ENCODE data around the gene SPINK9.

The SPINK9 gene

DNA sequence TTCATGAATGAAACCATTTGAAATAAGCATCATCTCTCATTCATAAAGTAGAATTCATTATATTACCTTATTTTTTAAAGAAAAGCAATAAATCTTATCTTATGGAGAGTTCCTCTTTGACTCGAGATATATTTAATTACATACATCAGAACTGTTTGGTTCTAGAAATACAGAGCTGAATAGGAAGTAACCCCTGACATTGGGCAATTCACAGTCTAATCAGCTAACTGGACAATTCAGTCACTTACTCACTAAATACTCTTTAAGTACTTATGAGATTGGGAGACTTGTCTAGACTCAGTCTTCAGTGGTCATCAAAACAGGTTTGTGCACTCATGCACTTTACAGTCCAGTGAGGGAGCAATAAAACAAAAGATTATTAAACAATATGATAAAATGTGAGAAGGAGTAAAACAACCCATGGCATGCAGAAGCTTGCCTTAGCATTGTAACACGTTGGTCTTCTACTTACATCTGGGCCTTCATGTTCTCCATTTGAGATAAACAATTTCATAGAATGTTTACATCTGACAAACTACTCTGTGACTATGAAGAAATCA, 36.9 kb downstream of the SPINK9 start:
- H3K4me2 ChIP-seq (ENCODE audit: low read depth, low read length, poor library complexity, severe bottlenecking) = no peak overlapping the region
- H2AFZ ChIP-seq (ENCODE audit: low read length) = no peak overlapping the region
- H3K79me2 ChIP-seq (ENCODE audit: insufficient read depth, low read length) = no peaks in the 10 kb centered on the region
- no peak overlapping the region for H3K9ac ChIP-seq (ENCODE audit: low read depth, low read length, poor library complexity, severe bottlenecking)
- no peaks in the 10 kb centered on the region for H3K36me3 ChIP-seq (ENCODE audit: insufficient read depth, low read length)
- TF ChIP-seq, protein P1, sequence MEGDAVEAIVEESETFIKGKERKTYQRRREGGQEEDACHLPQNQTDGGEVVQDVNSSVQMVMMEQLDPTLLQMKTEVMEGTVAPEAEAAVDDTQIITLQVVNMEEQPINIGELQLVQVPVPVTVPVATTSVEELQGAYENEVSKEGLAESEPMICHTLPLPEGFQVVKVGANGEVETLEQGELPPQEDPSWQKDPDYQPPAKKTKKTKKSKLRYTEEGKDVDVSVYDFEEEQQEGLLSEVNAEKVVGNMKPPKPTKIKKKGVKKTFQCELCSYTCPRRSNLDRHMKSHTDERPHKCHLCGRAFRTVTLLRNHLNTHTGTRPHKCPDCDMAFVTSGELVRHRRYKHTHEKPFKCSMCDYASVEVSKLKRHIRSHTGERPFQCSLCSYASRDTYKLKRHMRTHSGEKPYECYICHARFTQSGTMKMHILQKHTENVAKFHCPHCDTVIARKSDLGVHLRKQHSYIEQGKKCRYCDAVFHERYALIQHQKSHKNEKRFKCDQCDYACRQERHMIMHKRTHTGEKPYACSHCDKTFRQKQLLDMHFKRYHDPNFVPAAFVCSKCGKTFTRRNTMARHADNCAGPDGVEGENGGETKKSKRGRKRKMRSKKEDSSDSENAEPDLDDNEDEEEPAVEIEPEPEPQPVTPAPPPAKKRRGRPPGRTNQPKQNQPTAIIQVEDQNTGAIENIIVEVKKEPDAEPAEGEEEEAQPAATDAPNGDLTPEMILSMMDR (conservative IDR thresholded peaks at IDR 0.05; ENCODE audit: low read length) = no peak
- TF ChIP-seq EZH2phosphoT487 (IDR thresholded peaks at IDR 0.05; ENCODE audit: borderline replicate concordance) = no peak
- no peaks in the 10 kb centered on the region for H4K20me1 ChIP-seq (ENCODE audit: insufficient read depth, low read length, poor library complexity, severe bottlenecking)
- H3K4me3 ChIP-seq (ENCODE audit: low read length, poor library complexity, severe bottlenecking) = no peak overlapping the region
- no peaks in the 10 kb centered on the region for H3F3A ChIP-seq (ENCODE audit: low read depth)
- no peaks in the 10 kb centered on the region for H3K9me2 ChIP-seq (replicated peaks; ENCODE audit: low read depth, low read length)
- H3K9me3 ChIP-seq (ENCODE audit: insufficient read depth, low read depth, low read length) = no peaks in the 10 kb centered on the region
- H3K4me1 ChIP-seq (ENCODE audit: insufficient read depth, low read length, poor library complexity, severe bottlenecking) = no peaks in the 10 kb centered on the region
- no peaks in the 10 kb centered on the region for H3K27me3 ChIP-seq (ENCODE audit: insufficient read depth, low read length, poor library complexity, severe bottlenecking)

DNA sequence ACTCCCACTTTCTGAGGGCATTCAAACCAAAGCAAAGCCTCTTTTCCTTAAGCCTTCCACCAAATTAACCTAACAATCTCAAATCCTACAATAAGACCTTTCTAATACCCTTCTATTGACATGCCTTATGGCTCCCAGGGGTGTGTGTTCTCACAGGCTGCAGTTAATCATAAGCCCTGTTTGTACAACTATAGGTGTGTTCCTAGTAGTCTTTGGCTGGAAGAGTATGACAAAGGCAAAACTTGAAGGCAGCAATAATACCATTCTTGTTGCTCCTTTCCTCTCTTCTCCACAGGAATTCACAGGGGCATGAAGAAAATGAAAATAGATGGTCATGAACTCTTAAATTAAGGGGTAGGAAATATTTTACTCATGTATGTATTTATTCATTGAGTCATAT, 37.5 kb downstream of the SPINK9 start:
- H3F3A ChIP-seq (ENCODE audit: low read depth) = no peaks in the 10 kb centered on the region
- no peak overlapping the region for H3K4me2 ChIP-seq (ENCODE audit: low read depth, low read length, poor library complexity, severe bottlenecking)
- H3K27me3 ChIP-seq (ENCODE audit: insufficient read depth, low read length, poor library complexity, severe bottlenecking) = no peaks in the 10 kb centered on the region
- no peaks in the 10 kb centered on the region for H3K9me2 ChIP-seq (replicated peaks; ENCODE audit: low read depth, low read length)
- no peaks in the 10 kb centered on the region for H3K36me3 ChIP-seq (ENCODE audit: insufficient read depth, low read length)
- no peaks in the 10 kb centered on the region for H4K20me1 ChIP-seq (ENCODE audit: insufficient read depth, low read length, poor library complexity, severe bottlenecking)
- no peaks in the 10 kb centered on the region for H3K4me1 ChIP-seq (ENCODE audit: insufficient read depth, low read length, poor library complexity, severe bottlenecking)
- no peak overlapping the region for H2AFZ ChIP-seq (ENCODE audit: low read length)
- no peak for TF ChIP-seq EZH2phosphoT487 (IDR thresholded peaks at IDR 0.05; ENCODE audit: borderline replicate concordance)
- H3K9me3 ChIP-seq (ENCODE audit: insufficient read depth, low read depth, low read length) = no peaks in the 10 kb centered on the region
- H3K9ac ChIP-seq (ENCODE audit: low read depth, low read length, poor library complexity, severe bottlenecking) = no peak overlapping the region
- no peaks in the 10 kb centered on the region for H3K79me2 ChIP-seq (ENCODE audit: insufficient read depth, low read length)
- H3K4me3 ChIP-seq (ENCODE audit: low read length, poor library complexity, severe bottlenecking) = no peak overlapping the region

DNA sequence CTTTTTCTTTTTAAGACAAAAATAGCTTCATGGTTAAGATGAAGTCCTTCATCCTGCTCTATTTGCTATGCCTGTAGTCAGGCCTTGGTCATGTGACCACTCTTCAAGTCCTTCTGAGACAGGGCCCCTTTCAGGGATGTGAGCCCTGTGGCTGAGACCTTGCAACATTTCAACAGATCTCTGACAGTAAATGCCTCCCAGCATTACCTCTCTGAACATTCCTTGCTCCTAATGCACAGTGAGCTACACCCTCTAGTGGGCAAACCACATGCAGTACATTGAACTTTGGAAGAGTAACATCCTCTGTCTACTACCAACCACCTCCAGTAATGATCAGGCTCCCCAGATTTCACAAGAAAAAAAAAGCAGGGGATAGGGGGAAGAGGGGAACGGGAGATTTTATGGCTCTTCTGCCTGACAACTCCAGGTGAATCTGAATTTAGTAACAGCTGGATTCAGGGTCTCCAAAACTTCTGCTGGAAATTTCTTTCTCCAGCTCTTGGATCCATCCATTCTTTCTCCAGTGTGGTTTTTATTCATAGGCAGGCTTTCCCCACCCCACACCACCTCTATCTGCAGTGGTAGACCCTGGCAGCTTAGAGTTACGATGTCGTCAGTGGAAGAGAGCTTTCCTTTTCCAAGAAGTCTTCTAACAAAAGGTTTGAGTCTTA, 39.5 kb downstream of the SPINK9 start:
- Histone ChIP-seq H3K9ac (ENCODE audit: low read depth, low read length, poor library complexity, severe bottlenecking) (no peak overlapping the region), H4K20me1 (ENCODE audit: insufficient read depth, low read length, poor library complexity, severe bottlenecking) (no peaks in the 10 kb centered on the region), H3K9me2 (replicated peaks; ENCODE audit: low read depth, low read length) (no peaks in the 10 kb centered on the region), H3K4me3 (ENCODE audit: low read length, poor library complexity, severe bottlenecking) (no peak overlapping the region), H3K27me3 (ENCODE audit: insufficient read depth, low read length, poor library complexity, severe bottlenecking) (no peaks in the 10 kb centered on the region), H3F3A (ENCODE audit: low read depth) (no peaks in the 10 kb centered on the region), H3K79me2 (ENCODE audit: insufficient read depth, low read length) (no peaks in the 10 kb centered on the region), H2AFZ (ENCODE audit: low read length) (no peak overlapping the region), H3K4me2 (ENCODE audit: low read depth, low read length, poor library complexity, severe bottlenecking) (no peak overlapping the region), H3K9me3 (ENCODE audit: insufficient read depth, low read depth, low read length) (peaks cover 6% of the 10 kb centered on the region; the same call in 1 of the 2 replicates), H3K36me3 (ENCODE audit: insufficient read depth, low read length) (no peaks in the 10 kb centered on the region), H3K4me1 (ENCODE audit: insufficient read depth, low read length, poor library complexity, severe bottlenecking) (peaks cover 7% of the 10 kb centered on the region)
- no peak for TF ChIP-seq EZH2phosphoT487 (IDR thresholded peaks at IDR 0.05; ENCODE audit: borderline replicate concordance)
- TF ChIP-seq, protein P1 (conservative IDR thresholded peaks at IDR 0.05; ENCODE audit: low read length) = peak; percentile 84

Data from Loucy (cell line).